Activated CD8-positive, alpha-beta memory T cell treated with anti-CD3 and anti-CD28 coated beads, Interleukin-2, amount 50 U/mL, for 48 hours (primary cell): ENCODE measurements around the gene DDX19B.
"Not testable (repeated sequence)": the region's sequence is repeated elsewhere in the genome, so short reads cannot be mapped to it uniquely, and the experiment has no call there.

Experiments
- DNase-seq: peaks from one replicate; pipeline ENCODE4 v3.0.0-alpha.2; 2020

The DDX19B gene

DNA sequence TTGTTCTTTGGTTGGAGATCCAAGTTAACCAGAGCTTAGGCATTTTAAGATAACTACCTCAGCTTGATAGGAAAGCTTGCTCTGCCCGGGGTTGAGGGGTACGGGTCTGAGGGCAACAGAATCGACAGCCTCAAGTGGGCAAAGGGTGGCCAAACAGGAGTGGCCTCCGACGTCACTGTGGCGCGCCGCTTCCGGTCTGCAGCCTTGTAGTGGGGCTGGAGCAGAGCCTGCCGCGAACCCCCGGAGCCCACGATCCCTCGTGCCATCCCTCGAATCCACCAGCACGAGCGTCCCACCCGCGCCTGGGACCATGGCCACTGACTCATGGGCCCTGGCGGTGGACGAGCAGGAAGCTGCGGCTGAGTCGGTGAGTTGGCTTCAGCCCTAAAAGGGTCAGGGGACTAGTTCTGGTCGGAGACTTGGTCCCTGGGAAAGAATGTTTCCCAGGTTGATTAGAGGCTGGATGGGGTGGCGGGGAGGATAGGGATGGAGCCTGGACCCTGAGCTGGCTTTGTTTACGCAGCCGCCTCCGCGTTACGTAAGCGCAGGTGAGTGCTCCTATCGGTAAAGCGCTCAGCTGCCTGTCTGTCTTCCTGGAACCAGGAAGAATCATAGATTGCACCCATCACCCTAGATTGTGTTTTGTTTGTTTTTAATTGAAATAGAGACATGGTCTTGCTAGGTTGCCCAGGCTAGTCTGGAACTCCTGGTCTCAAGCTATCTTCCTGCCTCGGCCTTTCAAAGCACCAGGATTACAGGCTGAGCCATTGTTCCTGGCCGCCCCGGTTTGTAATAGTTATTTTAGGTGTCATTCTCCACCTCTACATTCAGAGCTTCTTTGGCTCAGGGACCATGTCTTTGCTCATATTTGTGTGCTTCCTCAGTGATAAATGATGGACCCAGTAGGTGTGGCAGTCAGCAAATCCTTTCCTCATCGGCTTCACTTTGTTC lies at the start of gene DDX19B:
Gene DDX19B (plus strand): TSS at position 199 of the 951 bp plus-strand sequence. CDS start 112 bp downstream, at position 311.
- DNase-seq: peak; percentile 84

DNA sequence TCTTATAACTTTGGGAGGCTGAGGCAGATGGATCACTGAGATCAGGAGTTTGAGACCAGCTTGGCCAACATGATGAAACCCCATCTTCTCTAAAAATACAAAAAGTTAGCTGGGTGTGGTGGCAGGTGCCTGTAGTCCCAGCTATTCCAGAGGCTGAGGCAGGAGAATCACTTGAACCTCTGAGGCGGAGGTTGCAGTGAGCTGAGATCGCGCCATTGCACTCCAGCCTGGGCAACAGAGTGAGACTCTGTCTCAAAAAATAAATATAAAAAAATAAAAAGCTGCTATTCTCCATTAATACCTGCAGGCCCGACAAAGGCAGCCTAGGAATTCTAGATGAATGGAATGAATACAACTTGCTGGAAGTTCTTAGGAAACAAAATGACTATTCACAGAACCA lies 49.3 kb upstream of the DDX19B start:
- not testable (repeated sequence) for DNase-seq

DNA sequence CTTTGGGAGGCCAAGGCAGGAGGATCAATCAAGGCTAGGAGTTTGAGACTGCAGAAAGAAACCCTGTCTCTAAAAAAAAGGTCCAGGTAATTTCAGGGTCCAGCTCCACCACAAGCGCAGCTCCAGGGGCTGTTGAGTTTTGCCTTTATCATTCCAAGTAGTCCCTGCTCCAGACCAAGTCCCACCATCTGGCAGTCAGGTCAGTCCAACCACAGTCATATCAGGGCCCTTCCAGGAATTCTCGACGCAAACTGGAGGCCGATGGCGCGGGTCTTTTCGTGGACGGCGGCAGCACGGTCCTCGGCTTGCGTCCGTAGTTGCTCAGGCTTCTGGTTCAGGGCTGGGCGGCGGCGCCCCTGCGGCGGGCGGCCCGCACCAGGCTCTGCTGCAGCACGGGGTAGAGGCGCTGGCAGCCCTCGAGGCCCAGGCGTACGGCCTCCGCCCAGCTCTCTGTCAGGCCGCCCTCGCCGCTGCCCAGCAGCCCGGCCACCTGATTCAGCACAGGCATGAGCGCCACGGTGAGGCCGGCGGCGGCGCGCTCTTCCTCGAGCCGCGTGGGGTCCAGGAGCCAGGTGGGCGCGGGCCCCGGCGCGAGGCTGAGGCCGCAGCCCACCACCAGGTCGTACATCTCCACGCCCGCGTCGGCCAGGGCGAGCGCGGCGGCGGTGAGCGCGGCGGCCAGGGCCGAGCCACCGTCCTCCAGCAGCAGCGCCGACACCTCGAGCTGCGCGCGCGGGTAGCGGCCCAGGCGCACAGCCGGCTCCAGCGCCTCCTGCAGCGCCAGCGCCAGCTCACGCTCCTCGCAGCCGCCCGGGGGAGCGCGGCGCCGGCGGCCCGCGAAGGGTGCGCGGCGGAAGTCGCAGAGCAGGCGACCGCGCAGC lies 48.0 kb upstream of the DDX19B start:
- DNase-seq: peak; percentile 73

DNA sequence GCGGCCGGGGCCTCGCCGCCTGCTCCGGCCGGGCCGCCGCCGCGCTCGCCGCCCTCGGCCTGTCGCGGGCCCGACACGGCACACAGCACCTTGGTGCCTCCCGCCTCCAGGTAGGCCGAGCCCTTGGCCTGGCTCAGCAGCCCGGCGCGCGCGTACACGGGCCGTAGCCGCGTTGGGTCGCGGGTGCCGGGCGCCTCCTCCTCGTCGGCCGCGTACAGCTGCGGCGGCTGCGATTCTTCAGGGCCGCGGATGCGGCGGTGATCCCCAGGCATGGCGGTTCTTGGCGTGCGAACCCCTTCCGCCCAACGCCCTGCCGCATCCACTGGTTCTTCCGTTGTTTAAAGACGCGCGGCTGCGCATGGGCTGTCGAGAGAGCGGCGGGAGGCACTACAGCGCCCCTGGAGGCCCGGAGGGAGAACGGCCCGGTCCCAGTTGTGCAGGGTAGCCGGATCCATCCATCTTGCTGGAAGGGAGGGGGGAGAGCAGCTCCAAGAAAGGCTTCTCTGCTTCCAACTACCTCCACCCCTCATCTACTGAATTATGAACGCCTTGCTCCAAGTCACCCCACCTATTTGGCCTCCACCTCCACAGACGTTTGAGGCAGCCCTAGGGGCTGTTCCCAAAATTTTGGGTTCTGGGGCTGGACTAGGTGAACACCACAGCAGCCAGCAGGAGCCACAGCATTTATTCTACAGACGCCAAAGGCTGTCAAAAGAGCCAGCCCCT lies 47.2 kb upstream of the DDX19B start, which contains the start of gene EXOSC6:
Gene EXOSC6 (minus strand): TSS at position 312 of the 726 bp plus-strand sequence. CDS start 40 bp downstream, at position 272.
- DNase-seq: peak; percentile 95

GRCh38 chr16:70252355-70252988 lies 46.5 kb upstream of the DDX19B start:
- peak; percentile 71 for DNase-seq

DNA sequence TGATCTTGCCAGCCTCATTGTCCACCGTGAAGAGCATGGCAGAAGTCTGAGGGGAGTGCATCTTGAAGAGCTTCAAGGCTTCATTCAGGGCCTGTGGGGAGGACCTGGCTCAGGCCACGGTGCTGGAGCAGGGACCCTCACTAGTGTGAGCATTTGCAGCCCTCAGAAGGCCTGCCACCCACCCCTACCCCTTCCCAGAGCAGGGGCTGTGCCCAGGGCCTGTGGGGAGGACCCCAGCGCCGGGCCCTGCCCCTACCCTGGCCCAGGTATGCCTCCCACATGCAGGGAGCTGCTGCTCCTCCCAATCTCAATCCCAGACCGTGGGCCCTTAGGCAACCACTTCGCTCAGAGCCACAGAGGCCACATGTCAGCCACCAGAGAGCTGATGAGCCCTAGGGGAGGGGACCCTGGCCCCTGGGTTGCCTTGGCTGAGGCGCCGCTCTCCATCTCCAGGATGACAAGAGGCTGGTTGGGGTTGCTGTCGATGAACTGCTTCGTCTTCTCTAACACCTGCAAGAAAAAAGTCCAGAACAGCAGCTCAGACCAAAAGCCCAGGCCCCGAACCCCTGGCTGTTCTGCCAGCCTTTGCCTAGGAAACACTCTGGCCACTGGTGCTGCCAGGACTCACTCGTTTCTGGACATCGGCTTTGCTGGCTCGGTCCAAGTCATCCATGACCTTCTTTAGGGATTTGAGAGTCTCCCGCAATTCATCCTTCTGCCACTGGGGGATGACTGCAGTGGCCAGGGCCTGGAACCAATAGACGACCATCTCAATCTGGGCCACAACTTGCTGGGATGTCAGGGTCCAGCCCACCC lies 45.5 kb upstream of the DDX19B start:
- peak; percentile 60 for DNase-seq

GRCh38 chr16:70254180-70254964 lies 44.6 kb upstream of the DDX19B start:
- peak; percentile 46 for DNase-seq

GRCh38 chr16:70254965-70255286 lies 44.1 kb upstream of the DDX19B start:
- peak; percentile 44 for DNase-seq

DNA sequence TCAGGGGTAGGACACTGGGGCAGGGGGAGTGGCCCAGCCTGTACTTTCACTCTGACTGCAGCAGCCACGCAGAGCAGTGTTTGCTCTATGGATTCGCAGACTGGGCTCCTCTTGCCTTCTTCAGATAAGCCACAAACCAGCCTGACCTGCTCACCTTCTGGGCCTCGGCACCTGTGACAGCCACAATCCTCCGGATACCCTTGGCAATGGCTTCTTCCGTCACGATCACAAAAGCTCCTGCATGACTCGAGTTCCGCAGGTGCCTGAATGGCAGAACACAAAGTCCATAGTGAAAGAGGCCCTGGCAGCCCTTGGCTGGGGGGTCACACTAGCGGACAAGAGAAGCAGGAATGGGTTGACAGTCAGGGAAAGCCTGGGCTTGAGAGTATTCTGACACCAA lies 43.4 kb upstream of the DDX19B start:
- peak; percentile 46 for DNase-seq

DNA sequence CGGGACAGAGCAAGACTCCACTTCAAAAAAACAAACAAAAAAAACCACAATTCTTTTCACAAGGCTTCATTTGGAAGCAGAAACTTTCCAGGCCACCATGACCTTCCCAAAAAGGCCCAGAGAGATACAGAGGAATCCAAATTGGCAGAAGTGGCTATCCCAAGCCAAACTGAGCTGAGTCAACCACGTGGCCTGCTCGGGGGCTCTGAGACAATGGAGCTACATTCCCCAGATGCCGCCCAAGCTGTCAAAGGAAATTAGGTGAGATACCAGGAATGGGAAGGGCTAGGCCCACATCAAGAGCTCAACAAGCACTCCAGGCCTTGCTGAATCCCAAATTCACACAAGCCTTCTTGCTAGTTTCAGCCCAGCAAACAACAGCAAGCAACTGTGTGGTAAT lies 41.6 kb upstream of the DDX19B start:
- no peak for DNase-seq

GRCh38 chr16:70258065-70258464 lies 40.9 kb upstream of the DDX19B start:
- DNase-seq: peak; percentile 44

DNA sequence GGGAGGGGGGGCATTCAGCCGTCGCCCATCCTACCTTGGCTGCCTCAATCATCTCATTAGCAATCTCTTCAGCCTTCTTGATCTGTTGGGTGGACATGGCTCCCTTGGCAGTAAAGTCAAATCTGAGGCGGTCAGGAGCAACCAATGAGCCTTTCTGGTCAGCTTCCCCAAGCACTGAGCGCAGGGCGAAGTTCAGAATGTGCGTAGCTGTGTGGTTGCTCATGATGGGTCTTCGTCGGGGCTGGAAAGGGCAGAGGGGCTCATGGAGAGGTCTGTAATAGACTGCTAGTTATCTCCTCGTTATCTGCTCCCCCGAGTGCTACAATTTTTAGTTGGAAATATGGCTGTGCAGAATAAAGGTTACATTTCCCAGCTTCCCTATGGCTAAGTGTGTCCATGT lies 40.0 kb upstream of the DDX19B start:
- peak; percentile 40 for DNase-seq

GRCh38 chr16:70259903-70260302 lies 39.1 kb upstream of the DDX19B start:
- not testable (repeated sequence) for DNase-seq

DNA sequence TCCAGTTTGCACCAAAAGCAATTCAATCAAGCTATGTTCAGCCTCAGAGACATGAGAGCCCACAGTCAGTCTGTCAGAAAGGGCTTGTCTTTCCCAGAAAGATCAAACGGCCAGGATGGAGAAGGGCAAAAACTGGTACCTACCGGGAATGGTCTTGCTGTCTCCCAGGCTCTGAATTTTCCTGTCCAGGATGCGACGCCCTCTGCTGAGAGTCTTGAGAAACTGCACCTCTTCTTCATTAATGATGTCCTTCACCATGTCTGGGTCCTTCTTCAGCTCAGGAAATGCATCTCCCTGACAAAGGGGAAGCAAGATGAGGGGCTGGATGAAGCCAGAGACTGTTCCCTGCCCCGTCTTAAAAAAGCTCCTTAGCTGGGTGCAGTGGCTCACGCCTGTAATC lies 31.5 kb upstream of the DDX19B start:
- DNase-seq: no peak

DNA sequence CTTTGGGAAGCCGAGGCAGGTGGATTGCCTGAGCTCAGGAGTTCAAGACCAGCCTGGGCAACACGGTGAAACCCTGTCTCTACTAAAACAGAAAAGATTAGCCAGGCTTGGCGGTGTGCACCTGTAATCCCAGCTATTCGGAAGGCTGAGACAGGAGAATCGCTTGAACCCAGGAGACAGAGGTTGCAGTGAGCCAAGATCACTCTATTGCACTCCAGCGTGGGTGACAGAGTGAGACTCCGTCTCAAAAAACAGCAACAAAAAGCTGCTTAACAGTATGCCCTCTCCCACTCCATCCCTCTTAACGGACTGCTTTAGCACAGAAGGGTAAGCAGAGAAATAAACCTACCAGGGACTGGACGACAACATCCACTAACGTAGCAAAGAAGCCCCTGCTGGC lies 31.1 kb upstream of the DDX19B start:
- not testable (repeated sequence) for DNase-seq

GRCh38 chr16:70269471-70269870 lies 29.5 kb upstream of the DDX19B start:
- DNase-seq: no peak

DNA sequence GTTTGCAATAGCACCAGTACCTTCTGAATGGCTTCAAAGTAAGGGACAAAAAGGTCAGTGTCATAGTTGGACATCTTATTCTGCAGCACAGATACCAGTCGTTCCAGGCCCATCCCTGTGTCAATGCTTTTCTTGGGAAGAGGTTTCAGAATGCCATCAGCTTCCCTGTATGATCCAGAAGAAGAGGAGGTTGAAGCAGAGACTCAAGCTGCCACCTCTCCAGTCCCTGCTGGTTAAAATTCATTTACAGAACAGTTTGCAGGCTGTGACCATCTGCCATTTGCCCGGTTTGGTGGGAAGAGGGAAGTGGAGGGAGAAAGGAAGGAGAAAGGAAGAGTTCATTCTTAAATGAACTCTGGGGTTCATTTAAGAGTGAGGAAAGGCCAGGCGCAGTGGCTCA lies 28.8 kb upstream of the DDX19B start:
- no peak for DNase-seq

GRCh38 chr16:70271696-70272095 lies 27.3 kb upstream of the DDX19B start:
- DNase-seq: no peak

DNA sequence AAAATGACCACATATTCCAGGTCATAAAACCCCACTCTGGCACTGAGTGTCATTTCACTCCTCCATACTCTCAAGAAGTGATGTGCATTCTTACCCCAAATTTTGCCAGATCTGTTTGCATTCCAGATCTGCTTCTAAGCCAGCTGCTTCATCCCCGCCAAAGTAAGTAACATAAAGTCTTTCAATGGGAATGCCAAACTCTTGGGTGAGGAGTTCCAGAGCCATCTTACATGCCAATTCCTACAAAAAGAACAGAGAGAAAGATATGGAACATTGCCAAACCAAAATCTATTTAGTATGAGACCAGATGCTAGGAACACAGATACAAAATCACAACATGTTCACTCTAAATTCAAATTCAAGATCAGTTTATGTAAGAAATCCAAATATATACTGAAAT lies 22.6 kb upstream of the DDX19B start:
- no peak for DNase-seq

DNA sequence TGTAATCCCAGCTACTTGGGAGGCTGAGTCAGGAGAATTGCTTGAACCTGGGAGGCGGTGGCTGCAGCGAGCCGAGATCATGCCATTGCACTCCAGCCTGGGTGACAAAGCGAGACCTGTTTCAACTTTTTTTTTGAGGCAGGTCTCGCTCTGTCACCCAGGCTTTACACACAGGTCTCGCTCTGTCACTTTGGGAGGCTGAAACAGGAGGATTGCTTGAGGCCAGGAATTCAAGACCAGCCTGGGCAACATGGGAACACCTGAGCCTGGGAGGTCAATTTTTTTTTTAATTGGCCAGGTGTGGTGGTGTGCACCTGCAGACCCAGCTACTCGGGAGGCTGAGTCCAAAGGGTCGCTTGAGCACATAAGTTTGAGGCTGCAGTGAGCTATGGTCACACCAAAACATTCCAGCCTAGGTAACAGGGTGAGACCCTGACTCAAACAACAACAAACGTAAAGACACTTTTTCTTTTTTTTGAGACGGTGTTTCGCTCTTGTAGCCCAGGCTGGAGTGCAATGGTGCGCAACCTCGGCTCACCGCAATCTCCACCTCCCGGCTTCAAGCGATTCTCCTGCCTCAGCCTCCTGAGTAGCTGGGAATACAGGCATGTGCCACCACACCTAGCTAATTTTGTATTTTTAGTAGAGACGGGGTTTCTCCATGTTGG lies 11.5 kb upstream of the DDX19B start:
- DNase-seq: not testable (repeated sequence)
